Measurements from ENCODE around the gene MRTFA. TPM values are rescaled to one million over a fixed set of nuclear protein-coding genes. Genes with fewer than 3 reads are reported as not detected.
"Not testable (repeated sequence)": the region's sequence is repeated elsewhere in the genome, so short reads cannot be mapped to it uniquely, and the experiment has no call there.

MRTFA gene
- total and polyA plus RNA-seq, 4 donors, result 7.5 to 22.0 (median 9.6) TPM

GRCh38 chr22:40676166-40676565 is 39.6 kb upstream of the MRTFA start:
- H3K4me1 ChIP-seq (ENCODE audit: control insufficient read depth in 4 of 4, insufficient read depth in 4 of 4, low read length in 3 of 4), result peaks cover 9 to 34% (median 28%) of the 10 kb centered on the region in 4 donors
- 96% methylated on average over 4 of the region's 4 CpGs for WGBS
- H3K9ac ChIP-seq (ENCODE audit: low read depth in 1 of 2, low read length in 2 of 2); H3K27me3 ChIP-seq (ENCODE audit: control insufficient read depth in 4 of 4, insufficient read depth in 4 of 4, low read length in 3 of 4); H3K36me3 ChIP-seq (ENCODE audit: control insufficient read depth in 4 of 4, insufficient read depth in 3 of 4, low read depth in 1 of 4, low read length in 3 of 4); H3K27ac ChIP-seq (ENCODE audit: low read depth in 1 of 2, low read length in 2 of 2); H3K4me3 ChIP-seq (ENCODE audit: low read depth in 1 of 3, low read length in 3 of 3); H3K9me3 ChIP-seq (ENCODE audit: control insufficient read depth in 4 of 4, low read length in 3 of 4); DNase-seq (ENCODE audit: low spot score): not testable (repeated sequence)
- TF ChIP-seq MAX (IDR thresholded peaks at IDR 0.05), result peak; percentile 23

GRCh38 chr22:40674274-40674673 is 37.8 kb upstream of the MRTFA start:
- Histone ChIP-seq H3K9ac (ENCODE audit: low read depth in 1 of 2, low read length in 2 of 2) (no peak overlapping the region), H3K9me3 (ENCODE audit: control insufficient read depth in 4 of 4, low read length in 3 of 4) (no peaks in the 10 kb centered on the region), H3K4me1 (ENCODE audit: control insufficient read depth in 4 of 4, insufficient read depth in 4 of 4, low read length in 3 of 4) (peaks cover 9 to 17% (median 13%) of the 10 kb centered on the region in 4 donors), H3K36me3 (ENCODE audit: control insufficient read depth in 4 of 4, insufficient read depth in 3 of 4, low read depth in 1 of 4, low read length in 3 of 4) (no peaks in the 10 kb centered on the region), H3K27me3 (ENCODE audit: control insufficient read depth in 4 of 4, insufficient read depth in 4 of 4, low read length in 3 of 4) (no peaks in the 10 kb centered on the region), H3K27ac (ENCODE audit: low read depth in 1 of 2, low read length in 2 of 2) (no peak overlapping the region), H3K4me3 (ENCODE audit: low read depth in 1 of 3, low read length in 3 of 3) (no peak overlapping the region)
- TF ChIP-seq NR2F2 (IDR thresholded peaks at IDR 0.05) (no peak), HNF4A (conservative IDR thresholded peaks at IDR 0.05) (no peak), MAX (IDR thresholded peaks at IDR 0.05) (no peak), SP1 (IDR thresholded peaks at IDR 0.05) (no peak), RXRA (IDR thresholded peaks at IDR 0.05) (no peak), HNF4G (IDR thresholded peaks at IDR 0.05) (no peak), FOXA2 (IDR thresholded peaks at IDR 0.05) (no peak), YY1 (IDR thresholded peaks at IDR 0.05) (no peak), TAF1 (conservative IDR thresholded peaks at IDR 0.05) (no peak), JUND (IDR thresholded peaks at IDR 0.05) (no peak), REST (IDR thresholded peaks at IDR 0.05) (no peak), RAD21 (IDR thresholded peaks at IDR 0.05) (no peak), EGR1 (IDR thresholded peaks at IDR 0.05; ENCODE audit: low read depth in 2 of 2) (no peak), ZBTB33 (IDR thresholded peaks at IDR 0.05) (no peak)
- DNase-seq (ENCODE audit: low spot score), result no peak
- 95% methylated on average over 4 of the region's 4 CpGs for WGBS

GRCh38 chr22:40673017-40673416 is 36.5 kb upstream of the MRTFA start:
- H3K9me3 ChIP-seq (ENCODE audit: control insufficient read depth in 4 of 4, low read length in 3 of 4), result peaks cover 0 to 3% (median 2%) of the 10 kb centered on the region in 4 donors
- H3K27ac ChIP-seq (ENCODE audit: low read depth in 1 of 2, low read length in 2 of 2), result peak overlapping the region; percentile 20 to 51
- H3K9ac ChIP-seq (ENCODE audit: low read depth in 1 of 2, low read length in 2 of 2), result no peak overlapping the region
- H3K36me3 ChIP-seq (ENCODE audit: control insufficient read depth in 4 of 4, insufficient read depth in 3 of 4, low read depth in 1 of 4, low read length in 3 of 4), result no peaks in the 10 kb centered on the region
- no peak overlapping the region for H3K4me3 ChIP-seq (ENCODE audit: low read depth in 1 of 3, low read length in 3 of 3)
- DNase-seq (ENCODE audit: low spot score), result no peak
- no peak for TF ChIP-seq HNF4A (conservative IDR thresholded peaks at IDR 0.05)
- TF ChIP-seq CTCF (IDR thresholded peaks at IDR 0.05; ENCODE audit: low read depth, low read length, missing input control), result no peak
- no peak for TF ChIP-seq RAD21 (IDR thresholded peaks at IDR 0.05)
- WGBS, result 88% methylated on average over 4 of the region's 4 CpGs
- no peaks in the 10 kb centered on the region for H3K27me3 ChIP-seq (ENCODE audit: control insufficient read depth in 4 of 4, insufficient read depth in 4 of 4, low read length in 3 of 4)
- peaks cover 0 to 6% (median 4%) of the 10 kb centered on the region in 4 donors for H3K4me1 ChIP-seq (ENCODE audit: control insufficient read depth in 4 of 4, insufficient read depth in 4 of 4, low read length in 3 of 4)
